Islet of Langerhans (tissue), 1 donor: ENCODE results near the gene PCP4L1.
A peak's percentile ranks its signal among the peaks of the same experiment; 100 is the strongest.
"Not testable (repeated sequence)": the region's sequence is repeated elsewhere in the genome, so short reads cannot be mapped to it uniquely, and the experiment has no call there.

Experiments used
- FAIRE-seq: peaks from one replicate; lab custom pipeline; 2011; peaks lifted over from hg19 to GRCh38; lab: Jason Lieb, UNC

Gene PCP4L1

GRCh38 chr1:161258439-161259344 lies at the start of gene PCP4L1:
TSS of gene PCP4L1 (plus strand) at chr1:161258745. CDS start at chr1:161258975, 230 bp downstream.
- FAIRE-seq = no peak

DNA sequence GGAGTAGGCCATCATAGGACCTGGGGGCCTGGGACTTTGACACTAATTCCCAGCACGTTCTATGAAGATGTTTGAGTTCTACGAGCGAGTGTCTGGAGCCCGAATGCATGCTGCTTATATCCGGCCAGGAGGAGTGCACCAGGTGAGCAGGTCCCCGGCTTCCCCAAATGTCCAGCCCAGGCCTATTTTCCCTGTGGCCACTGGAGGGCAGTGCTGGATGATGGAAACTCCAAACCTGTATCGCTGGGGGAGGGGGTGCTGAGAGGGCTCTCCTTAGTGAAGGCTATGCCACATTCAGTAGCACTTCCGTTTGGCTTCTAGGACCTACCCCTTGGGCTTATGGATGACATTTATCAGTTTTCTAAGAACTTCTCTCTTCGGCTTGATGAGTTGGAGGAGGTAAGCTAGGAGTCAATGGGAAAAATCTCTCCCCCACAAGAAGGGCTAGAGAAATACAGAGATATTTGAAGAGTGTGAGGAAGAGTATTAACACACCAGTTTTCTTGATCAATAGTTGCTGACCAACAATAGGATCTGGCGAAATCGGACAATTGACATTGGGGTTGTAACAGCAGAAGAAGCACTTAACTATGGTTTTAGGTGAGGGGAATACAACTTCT lies 48.6 kb upstream of the PCP4L1 start:
- FAIRE-seq = no peak

- no peak for FAIRE-seq
Observed at GRCh38 chr1:161214369-161214768, 44.2 kb upstream of the PCP4L1 start.

GRCh38 chr1:161215076-161215475 lies 43.5 kb upstream of the PCP4L1 start, which contains the start of gene FCER1G:
TSS of gene FCER1G (plus strand) at chr1:161215295. CDS start at chr1:161215322, 27 bp downstream.
- no peak for FAIRE-seq

- no peak for FAIRE-seq
Observed at GRCh38 chr1:161216945-161217712, 41.4 kb upstream of the PCP4L1 start.

GRCh38 chr1:161217831-161218230 lies 40.7 kb upstream of the PCP4L1 start:
- no peak for FAIRE-seq

GRCh38 chr1:161218301-161219077 lies 40.1 kb upstream of the PCP4L1 start:
- no peak for FAIRE-seq

- FAIRE-seq = no peak
Observed at GRCh38 chr1:161219078-161219892, 39.3 kb upstream of the PCP4L1 start.

GRCh38 chr1:161220002-161220401 lies 38.5 kb upstream of the PCP4L1 start:
- no peak for FAIRE-seq

DNA sequence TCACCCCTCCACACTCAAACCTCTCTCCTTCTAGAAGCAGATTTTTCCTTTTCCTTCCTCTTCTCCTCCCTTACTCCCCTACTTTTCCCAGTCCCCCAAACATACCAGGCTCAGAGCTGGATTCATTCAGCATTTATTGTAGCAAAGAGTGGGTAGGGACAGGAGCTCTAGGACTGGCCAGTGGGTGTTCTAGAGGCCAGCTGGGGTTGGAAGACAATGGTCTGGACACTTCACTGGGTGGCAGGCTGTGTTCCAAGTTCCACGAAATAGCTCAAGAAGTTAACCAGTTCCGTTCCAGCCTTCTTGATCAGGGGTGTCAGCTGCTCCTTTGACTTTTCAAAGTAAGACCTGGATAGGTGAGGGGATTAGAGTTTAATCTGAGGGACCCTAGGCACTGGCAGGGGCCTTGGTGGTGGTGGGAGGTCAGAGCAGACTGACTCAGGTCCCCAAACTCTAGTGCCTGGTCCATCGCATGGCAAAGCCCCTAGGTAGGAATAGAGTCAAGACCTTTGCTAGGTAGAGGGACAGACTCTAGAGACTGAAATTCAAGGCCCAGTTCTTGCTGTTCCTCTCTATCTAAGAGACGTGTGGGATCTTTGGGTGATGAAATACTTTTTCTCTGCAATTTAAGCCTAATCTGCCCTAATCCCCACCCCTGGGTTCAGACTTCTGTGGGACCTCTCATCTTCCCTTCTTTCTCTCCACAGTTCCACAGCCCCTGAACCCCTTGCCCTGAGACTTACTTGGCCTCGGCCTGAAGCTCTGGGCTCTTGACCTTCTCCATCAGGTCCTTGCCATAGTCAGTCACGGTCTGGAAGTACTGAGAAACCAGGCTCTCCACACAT lies 36.1 kb upstream of the PCP4L1 start:
- no peak for FAIRE-seq

DNA sequence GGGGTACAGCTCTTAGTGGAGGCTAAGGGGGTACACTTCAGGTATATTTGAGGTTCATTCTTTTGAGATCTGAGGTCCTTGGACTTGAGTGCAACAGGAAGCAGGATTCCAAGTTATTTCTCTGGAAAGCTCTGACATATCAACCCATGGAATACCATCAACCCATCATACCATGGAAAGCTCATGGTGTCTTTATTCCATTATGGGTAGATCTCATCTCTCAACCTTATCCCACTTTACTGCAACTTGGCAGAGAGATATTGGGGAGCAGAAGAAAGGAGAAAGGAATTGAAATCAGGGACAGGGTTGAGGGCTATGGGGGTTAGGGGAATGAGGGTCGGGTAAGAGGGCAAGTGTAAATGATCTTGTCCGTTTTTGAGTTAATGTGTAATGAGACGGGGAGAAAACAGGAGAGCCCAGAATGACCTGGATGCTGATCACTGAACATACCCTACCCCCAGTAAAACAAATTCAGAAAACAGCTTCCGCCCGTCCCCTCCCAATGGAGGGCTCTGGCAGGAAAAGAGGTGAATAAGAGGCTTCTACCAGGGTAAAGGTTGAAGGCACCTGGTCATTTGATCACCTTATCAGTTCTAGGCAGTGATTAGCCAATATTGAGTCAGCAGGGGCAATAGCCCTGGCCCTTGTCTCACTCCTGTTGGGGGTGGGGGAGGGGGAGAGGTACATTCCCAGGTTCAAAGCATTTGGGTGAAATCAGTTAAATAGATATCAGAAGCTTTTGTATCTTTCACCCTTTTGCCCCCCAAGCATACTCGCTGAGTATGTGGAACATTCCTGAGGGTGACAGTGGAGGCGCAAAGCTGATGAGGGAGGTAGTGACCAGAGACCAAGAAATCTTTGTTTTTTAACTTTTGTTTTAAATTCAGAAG lies 34.5 kb upstream of the PCP4L1 start:
- FAIRE-seq = no peak

DNA sequence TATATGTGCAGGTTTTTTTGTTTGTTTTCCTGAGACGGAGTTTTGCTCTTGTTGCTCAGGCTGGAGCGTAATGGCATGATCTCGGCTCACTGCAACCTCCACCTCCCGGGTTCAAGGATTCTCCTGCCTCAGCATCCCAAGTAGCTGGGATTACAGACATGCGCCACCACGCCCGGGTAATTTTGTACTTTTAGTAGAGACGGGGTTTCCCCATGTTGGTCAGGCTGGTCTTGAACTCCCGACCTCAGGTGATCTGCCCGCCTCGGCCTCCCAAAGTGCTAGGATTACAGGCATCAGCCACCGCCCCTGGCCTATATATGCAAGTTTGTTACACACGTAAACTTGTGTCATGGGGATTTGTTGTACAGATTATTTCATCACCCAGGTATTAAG lies 33.9 kb upstream of the PCP4L1 start:
- not testable (repeated sequence) for FAIRE-seq

DNA sequence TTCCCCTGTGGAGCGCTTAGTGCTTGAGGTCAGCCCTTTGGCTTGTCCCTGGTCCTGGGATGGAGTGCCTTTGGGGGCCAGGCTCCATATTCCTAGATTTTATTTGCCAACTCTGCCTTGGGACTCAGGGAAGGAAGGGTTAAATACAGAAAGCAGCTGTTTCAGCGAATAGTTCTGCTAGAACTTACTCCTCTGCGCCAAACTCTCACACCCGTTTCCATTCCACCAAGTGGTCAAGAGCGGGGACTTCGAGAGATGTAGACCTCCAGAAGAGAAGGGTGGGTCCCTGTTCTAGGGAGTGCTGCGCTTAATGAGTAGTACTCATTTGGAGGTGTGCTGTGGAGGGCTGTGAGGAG lies 33.4 kb upstream of the PCP4L1 start:
- FAIRE-seq = no peak

- FAIRE-seq = peak; percentile 36
Observed at GRCh38 chr1:161225534-161226319, 32.8 kb upstream of the PCP4L1 start, which contains the start of gene TOMM40L. TSS of gene TOMM40L (plus strand) at chr1:161226060. CDS start at chr1:161226490, 430 bp downstream.

GRCh38 chr1:161226320-161226711 lies 32.2 kb upstream of the PCP4L1 start:
- FAIRE-seq = no peak

DNA sequence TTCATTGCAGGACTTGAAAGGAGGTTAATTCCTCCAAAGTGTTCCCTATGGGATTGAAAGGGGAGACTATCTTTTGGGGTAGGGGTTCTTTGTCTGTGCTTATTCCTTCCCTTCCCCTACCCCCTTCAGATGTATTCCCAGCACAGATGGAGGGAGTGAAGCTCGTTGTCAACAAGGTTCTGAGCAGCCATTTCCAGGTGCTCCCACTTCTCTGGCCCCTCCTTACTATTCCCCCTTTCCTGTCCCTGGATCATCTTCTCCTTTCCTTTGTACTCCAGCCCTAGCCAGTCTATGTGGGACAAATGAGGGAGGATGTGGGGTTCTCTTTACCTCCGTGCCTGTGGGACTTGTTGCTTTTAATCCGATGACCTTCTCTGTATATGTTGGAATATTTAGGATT lies 31.8 kb upstream of the PCP4L1 start:
- no peak for FAIRE-seq

GRCh38 chr1:161227196-161227871 lies 31.2 kb upstream of the PCP4L1 start:
- no peak for FAIRE-seq

- FAIRE-seq = no peak
Observed at GRCh38 chr1:161228032-161228431, 30.5 kb upstream of the PCP4L1 start.
